ENCODE results near the gene CERK.

The CERK gene

GRCh38 chr22:46777609-46777970 lies 39.5 kb upstream of the CERK start:
- H3K27ac ChIP-seq (ENCODE audit: low read length), result no peak overlapping the region
- no peaks in the 10 kb centered on the region for H3K9me2 ChIP-seq (replicated peaks; ENCODE audit: insufficient read depth, low read length)
- no peak overlapping the region for H3K4me2 ChIP-seq (ENCODE audit: low read depth, low read length)
- H3K9me3 ChIP-seq (replicated peaks; ENCODE audit: insufficient read depth, low read length), result no peaks in the 10 kb centered on the region
- H3K9ac ChIP-seq (ENCODE audit: low read length), result no peak overlapping the region
- H3K79me2 ChIP-seq (ENCODE audit: low read length), result peaks cover 82% of the 10 kb centered on the region
- H3K27me3 ChIP-seq (replicated peaks; ENCODE audit: insufficient read depth, low read length), result no peaks in the 10 kb centered on the region
- no peaks in the 10 kb centered on the region for H3F3A ChIP-seq (ENCODE audit: insufficient read depth, low read length)
- H4K20me1 ChIP-seq (ENCODE audit: insufficient read depth, low read length), result no peaks in the 10 kb centered on the region; the same call in 1 of the 2 replicates
- TF ChIP-seq EZH2phosphoT487 (IDR thresholded peaks at IDR 0.05; ENCODE audit: low read length), result no peak
- TF ChIP-seq EZH2 (optimal IDR thresholded peaks at IDR 0.05; ENCODE audit: low read depth, low read length), result no peak
- TF ChIP-seq, protein P1, sequence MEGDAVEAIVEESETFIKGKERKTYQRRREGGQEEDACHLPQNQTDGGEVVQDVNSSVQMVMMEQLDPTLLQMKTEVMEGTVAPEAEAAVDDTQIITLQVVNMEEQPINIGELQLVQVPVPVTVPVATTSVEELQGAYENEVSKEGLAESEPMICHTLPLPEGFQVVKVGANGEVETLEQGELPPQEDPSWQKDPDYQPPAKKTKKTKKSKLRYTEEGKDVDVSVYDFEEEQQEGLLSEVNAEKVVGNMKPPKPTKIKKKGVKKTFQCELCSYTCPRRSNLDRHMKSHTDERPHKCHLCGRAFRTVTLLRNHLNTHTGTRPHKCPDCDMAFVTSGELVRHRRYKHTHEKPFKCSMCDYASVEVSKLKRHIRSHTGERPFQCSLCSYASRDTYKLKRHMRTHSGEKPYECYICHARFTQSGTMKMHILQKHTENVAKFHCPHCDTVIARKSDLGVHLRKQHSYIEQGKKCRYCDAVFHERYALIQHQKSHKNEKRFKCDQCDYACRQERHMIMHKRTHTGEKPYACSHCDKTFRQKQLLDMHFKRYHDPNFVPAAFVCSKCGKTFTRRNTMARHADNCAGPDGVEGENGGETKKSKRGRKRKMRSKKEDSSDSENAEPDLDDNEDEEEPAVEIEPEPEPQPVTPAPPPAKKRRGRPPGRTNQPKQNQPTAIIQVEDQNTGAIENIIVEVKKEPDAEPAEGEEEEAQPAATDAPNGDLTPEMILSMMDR (IDR thresholded peaks at IDR 0.05; ENCODE audit: low read length), result no peak
- no peak overlapping the region for H3K4me3 ChIP-seq (ENCODE audit: low read length)
- H3K4me1 ChIP-seq (ENCODE audit: low read length), result peaks cover 10% of the 10 kb centered on the region; the same call in 1 of the 2 replicates
- H2AFZ ChIP-seq (ENCODE audit: low read length), result no peak overlapping the region
- no peak for DNase-seq
- H3K36me3 ChIP-seq (replicated peaks; ENCODE audit: insufficient read depth, low read length), result no peaks in the 10 kb centered on the region

- Histone ChIP-seq H3K4me2 (ENCODE audit: low read depth, low read length) (no peak overlapping the region), H3K79me2 (ENCODE audit: low read length) (peaks cover 77% of the 10 kb centered on the region)
These were observed 39.0 kb upstream of the CERK start for GRCh38 chr22:46776876-46777608.

GRCh38 chr22:46775850-46776826 lies 38.1 kb upstream of the CERK start:
- Histone ChIP-seq H3K9me3 (replicated peaks; ENCODE audit: insufficient read depth, low read length) (no peaks in the 10 kb centered on the region), H3K79me2 (ENCODE audit: low read length) (peaks cover 72% of the 10 kb centered on the region), H3K9me2 (replicated peaks; ENCODE audit: insufficient read depth, low read length) (no peaks in the 10 kb centered on the region), H3K36me3 (replicated peaks; ENCODE audit: insufficient read depth, low read length) (no peaks in the 10 kb centered on the region), H3K27ac (ENCODE audit: low read length) (no peak overlapping the region), H2AFZ (ENCODE audit: low read length) (no peak overlapping the region), H3K4me2 (ENCODE audit: low read depth, low read length) (no peak overlapping the region), H4K20me1 (ENCODE audit: insufficient read depth, low read length) (no peaks in the 10 kb centered on the region; the same call in 1 of the 2 replicates), H3F3A (ENCODE audit: insufficient read depth, low read length) (no peaks in the 10 kb centered on the region), H3K4me1 (ENCODE audit: low read length) (peaks cover 10% of the 10 kb centered on the region; the same call in 1 of the 2 replicates), H3K4me3 (ENCODE audit: low read length) (no peak overlapping the region), H3K9ac (ENCODE audit: low read length) (no peak overlapping the region), H3K27me3 (replicated peaks; ENCODE audit: insufficient read depth, low read length) (no peaks in the 10 kb centered on the region)
- DNase-seq, result no peak
- TF ChIP-seq EZH2 (optimal IDR thresholded peaks at IDR 0.05; ENCODE audit: low read depth, low read length) (no peak), EZH2phosphoT487 (IDR thresholded peaks at IDR 0.05; ENCODE audit: low read length) (no peak)
- TF ChIP-seq, protein P1 (IDR thresholded peaks at IDR 0.05; ENCODE audit: low read length), result no peak

More at GRCh38 chr22:46776876-46777608, 39.0 kb upstream of the CERK start:
- Histone ChIP-seq H3K27me3 (replicated peaks; ENCODE audit: insufficient read depth, low read length) (no peaks in the 10 kb centered on the region), H3K9me3 (replicated peaks; ENCODE audit: insufficient read depth, low read length) (no peaks in the 10 kb centered on the region), H3F3A (ENCODE audit: insufficient read depth, low read length) (no peaks in the 10 kb centered on the region), H4K20me1 (ENCODE audit: insufficient read depth, low read length) (no peaks in the 10 kb centered on the region; the same call in 1 of the 2 replicates), H3K9me2 (replicated peaks; ENCODE audit: insufficient read depth, low read length) (no peaks in the 10 kb centered on the region), H3K27ac (ENCODE audit: low read length) (no peak overlapping the region), H3K4me3 (ENCODE audit: low read length) (no peak overlapping the region), H3K36me3 (replicated peaks; ENCODE audit: insufficient read depth, low read length) (no peaks in the 10 kb centered on the region), H2AFZ (ENCODE audit: low read length) (no peak overlapping the region), H3K9ac (ENCODE audit: low read length) (no peak overlapping the region), H3K4me1 (ENCODE audit: low read length) (peaks cover 10% of the 10 kb centered on the region; the same call in 1 of the 2 replicates)
- no peak for DNase-seq
- TF ChIP-seq EZH2 (optimal IDR thresholded peaks at IDR 0.05; ENCODE audit: low read depth, low read length) (no peak), EZH2phosphoT487 (IDR thresholded peaks at IDR 0.05; ENCODE audit: low read length) (no peak)
- TF ChIP-seq, protein P1 (IDR thresholded peaks at IDR 0.05; ENCODE audit: low read length), result no peak
